Stimulated activated CD4-positive, alpha-beta T cell treated with anti-CD3 and anti-CD28 coated beads, Interleukin-1b, Interleukin-23, amount 100 ng/mL, for 4 hours (primary cell): ENCODE measurements around the gene DEPP1.

ENCODE experiments used
- DNase-seq, 2 donors: peaks; one replicate each; pipeline ENCODE4 v3.0.0-alpha.2; 2020; ENCODE audit warnings: low read depth in 2 of 2

DEPP1 gene

GRCh38 chr10:44993922-44994751, 15.5 kb upstream of the DEPP1 start:
- no peak for DNase-seq

- no peak for DNase-seq
Measured at GRCh38 chr10:44993226-44993921, 14.8 kb upstream of the DEPP1 start.

- DNase-seq: no peak
Measured at GRCh38 chr10:44992732-44993225, 14.2 kb upstream of the DEPP1 start.

- no peak for DNase-seq
Measured at GRCh38 chr10:44992070-44992731, 13.6 kb upstream of the DEPP1 start.

GRCh38 chr10:44991571-44991970, 13.0 kb upstream of the DEPP1 start:
- DNase-seq: no peak

GRCh38 chr10:44990965-44991364, 12.4 kb upstream of the DEPP1 start:
- no peak for DNase-seq

GRCh38 chr10:44990302-44990655, 11.7 kb upstream of the DEPP1 start:
- no peak for DNase-seq

GRCh38 chr10:44989597-44990301, 11.1 kb upstream of the DEPP1 start:
- no peak for DNase-seq

GRCh38 chr10:44988957-44989585, 10.5 kb upstream of the DEPP1 start:
- DNase-seq: no peak

- no peak for DNase-seq
Measured at GRCh38 chr10:44986670-44987069, 8.1 kb upstream of the DEPP1 start.

GRCh38 chr10:44986179-44986578, 7.6 kb upstream of the DEPP1 start:
- DNase-seq: no peak

GRCh38 chr10:44985175-44985681, 6.6 kb upstream of the DEPP1 start:
- DNase-seq: no peak

GRCh38 chr10:44984671-44985101, 6.1 kb upstream of the DEPP1 start:
- DNase-seq: no peak

GRCh38 chr10:44983895-44984278, 5.3 kb upstream of the DEPP1 start:
- no peak for DNase-seq

- DNase-seq: no peak
Measured at GRCh38 chr10:44983066-44983894, 4.7 kb upstream of the DEPP1 start.

- no peak for DNase-seq
Measured at GRCh38 chr10:44982496-44982895, 3.9 kb upstream of the DEPP1 start.

GRCh38 chr10:44982114-44982460, 3.5 kb upstream of the DEPP1 start:
- DNase-seq: no peak

GRCh38 chr10:44981172-44982113, 2.8 kb upstream of the DEPP1 start:
- DNase-seq: no peak
